Cardiac muscle cell (in vitro differentiated cells and primary cell): ENCODE results near the gene CD19. TPM values are rescaled to one million over a fixed set of nuclear protein-coding genes. Genes with fewer than 3 reads are reported as not detected.
"Not testable (repeated sequence)": the region's sequence is repeated elsewhere in the genome, so short reads cannot be mapped to it uniquely, and the experiment has no call there.

Experiments
- DNase-seq, 2 donors: peaks; one replicate each; pipeline versions ENCODE4 v3.0.0 to v3.0.0-alpha.2; 2010 to 2017; ENCODE audit warnings: low read depth in 1 of 2, low spot score in 1 of 2
- H3K27ac ChIP-seq: fragments of 200-600 bp; sonication (generic); 2 replicates; pipeline ENCODE4 v1.5.1; 2016
- H3K27me3 ChIP-seq: fragments of 200-600 bp; sonication (generic); 2 replicates; pipeline ENCODE4 v1.6.0; 2016; ENCODE audit warnings: control low read depth
- H3K36me3 ChIP-seq: fragments of 200-600 bp; sonication (generic); 2 replicates; pipeline ENCODE4 v1.5.1; 2016; ENCODE audit warnings: control low read depth
- H3K4me1 ChIP-seq: fragments of 200-600 bp; sonication (generic); 2 replicates; pipeline ENCODE4 v1.8.1; 2017; ENCODE audit warnings: low read depth, mild to moderate bottlenecking, mixed run types
- H3K4me3 ChIP-seq: fragments of 200-600 bp; sonication (generic); 2 replicates; pipeline ENCODE4 v1.5.1; 2016; ENCODE audit warnings: mild to moderate bottlenecking
- H3K9me3 ChIP-seq: fragments of 200-600 bp; sonication (generic); 2 replicates; pipeline ENCODE4 v1.5.1; 2017; ENCODE audit warnings: low read depth, mild to moderate bottlenecking, control low read depth
- polyA plus RNA-seq: library from polyadenylated mRNA; unstranded; fragments of >200 nt; fragmentation: Nextera tagmentation; extraction: Ambion mirVana; gene quantifications from 2 replicates; pipeline ENCODE4 v1.2.1, GENCODE V29; 2016
- total RNA-seq: library from RNA; depleted of rRNA; stranded (reverse); fragments of >200 nt; gene quantifications from 2 replicates; pipeline ENCODE4 v1.2.3, GENCODE V29; 2016
- TF ChIP-seq, protein P1 (sequence below): IDR thresholded peaks from 2 replicates; pipeline ENCODE4 v1.5.1; 2012; ENCODE audit warnings: low read depth, mild to moderate bottlenecking, low read length

Gene CD19
- total and polyA plus RNA-seq, 2 experiments from 2014 or later, result 1.1 TPM; not detected in 1

DNA sequence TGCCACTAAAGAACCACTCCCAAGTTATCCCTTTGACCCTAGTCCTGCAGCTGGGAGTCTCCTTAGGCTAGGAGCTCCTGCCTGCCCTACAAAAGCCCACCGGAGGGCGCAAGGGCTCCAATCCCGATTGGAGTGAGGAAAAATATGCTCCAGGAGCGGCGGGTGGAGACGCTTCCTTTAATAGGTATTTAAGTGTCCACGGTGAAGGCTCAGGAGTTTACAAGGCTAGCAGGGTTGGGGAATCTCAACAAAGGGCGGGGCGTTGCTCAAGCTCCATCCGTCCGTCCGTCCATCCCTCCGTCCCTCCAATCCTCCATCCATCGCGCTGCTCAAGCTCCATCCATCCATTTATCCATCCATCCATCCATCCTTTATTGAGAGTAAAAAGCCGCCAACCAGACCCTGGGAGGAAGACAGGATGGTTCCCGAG, 42.3 kb downstream of the CD19 start:
- Histone ChIP-seq H3K27me3 (no peaks in the 10 kb centered on the region), H3K36me3 (no peaks in the 10 kb centered on the region), H3K9me3 (no peaks in the 10 kb centered on the region), H3K27ac (peak overlapping the region; percentile 85), H3K4me1 (no peaks in the 10 kb centered on the region), H3K4me3 (peak overlapping the region; percentile 81)
- DNase-seq, result peak; percentile 79 to 85
- TF ChIP-seq, protein P1, sequence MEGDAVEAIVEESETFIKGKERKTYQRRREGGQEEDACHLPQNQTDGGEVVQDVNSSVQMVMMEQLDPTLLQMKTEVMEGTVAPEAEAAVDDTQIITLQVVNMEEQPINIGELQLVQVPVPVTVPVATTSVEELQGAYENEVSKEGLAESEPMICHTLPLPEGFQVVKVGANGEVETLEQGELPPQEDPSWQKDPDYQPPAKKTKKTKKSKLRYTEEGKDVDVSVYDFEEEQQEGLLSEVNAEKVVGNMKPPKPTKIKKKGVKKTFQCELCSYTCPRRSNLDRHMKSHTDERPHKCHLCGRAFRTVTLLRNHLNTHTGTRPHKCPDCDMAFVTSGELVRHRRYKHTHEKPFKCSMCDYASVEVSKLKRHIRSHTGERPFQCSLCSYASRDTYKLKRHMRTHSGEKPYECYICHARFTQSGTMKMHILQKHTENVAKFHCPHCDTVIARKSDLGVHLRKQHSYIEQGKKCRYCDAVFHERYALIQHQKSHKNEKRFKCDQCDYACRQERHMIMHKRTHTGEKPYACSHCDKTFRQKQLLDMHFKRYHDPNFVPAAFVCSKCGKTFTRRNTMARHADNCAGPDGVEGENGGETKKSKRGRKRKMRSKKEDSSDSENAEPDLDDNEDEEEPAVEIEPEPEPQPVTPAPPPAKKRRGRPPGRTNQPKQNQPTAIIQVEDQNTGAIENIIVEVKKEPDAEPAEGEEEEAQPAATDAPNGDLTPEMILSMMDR, result peak; percentile 88

DNA sequence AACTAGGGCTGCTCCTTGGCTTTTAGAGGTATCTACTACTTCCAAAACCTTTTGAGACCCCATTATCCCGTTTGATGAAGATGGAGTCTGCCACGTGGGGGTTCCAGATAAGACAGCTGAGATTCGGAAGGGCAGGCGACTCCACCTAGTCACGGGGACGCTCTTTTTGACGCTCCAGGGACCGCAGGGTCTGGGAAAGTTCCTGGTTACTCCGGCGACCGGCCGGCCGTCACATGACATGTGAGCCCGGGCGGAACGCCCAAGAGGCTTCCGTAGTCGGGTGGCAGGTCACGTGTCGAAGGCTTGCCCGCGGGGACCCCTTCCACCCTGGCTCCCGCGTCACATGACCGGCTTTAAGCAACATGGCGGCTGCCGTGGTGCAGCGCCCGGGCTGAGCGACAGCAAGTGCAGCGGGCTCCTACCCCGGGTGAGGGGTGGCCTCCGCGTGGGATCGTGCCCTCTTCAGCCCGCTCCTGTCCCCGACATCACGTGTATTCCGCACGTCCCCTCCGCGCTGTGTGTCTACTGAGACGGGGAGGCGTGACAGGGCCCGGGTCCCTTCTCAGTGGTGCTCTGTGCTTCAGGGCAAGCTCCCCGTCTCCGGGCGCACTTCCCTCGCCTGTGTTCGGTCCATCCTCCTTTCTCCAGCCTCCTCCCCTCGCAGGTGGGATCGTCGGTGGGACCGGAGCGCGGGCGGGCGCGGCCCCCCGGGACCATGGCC, 42.8 kb downstream of the CD19 start, which contains the start of gene SPNS1:
Gene SPNS1 (plus strand): TSS at position 342 of the 721 bp plus-strand sequence. CDS start 374 bp downstream, at position 716.
- Histone ChIP-seq H3K27me3 (no peaks in the 10 kb centered on the region), H3K36me3 (no peaks in the 10 kb centered on the region), H3K4me1 (no peaks in the 10 kb centered on the region), H3K9me3 (no peaks in the 10 kb centered on the region), H3K27ac (peak within 1 kb of the TSS; percentile 85), H3K4me3 (peak within 1 kb of the TSS; percentile 81)
- DNase-seq, result peak; percentile 98 to 99
- TF ChIP-seq, protein P1, result no peak

DNA sequence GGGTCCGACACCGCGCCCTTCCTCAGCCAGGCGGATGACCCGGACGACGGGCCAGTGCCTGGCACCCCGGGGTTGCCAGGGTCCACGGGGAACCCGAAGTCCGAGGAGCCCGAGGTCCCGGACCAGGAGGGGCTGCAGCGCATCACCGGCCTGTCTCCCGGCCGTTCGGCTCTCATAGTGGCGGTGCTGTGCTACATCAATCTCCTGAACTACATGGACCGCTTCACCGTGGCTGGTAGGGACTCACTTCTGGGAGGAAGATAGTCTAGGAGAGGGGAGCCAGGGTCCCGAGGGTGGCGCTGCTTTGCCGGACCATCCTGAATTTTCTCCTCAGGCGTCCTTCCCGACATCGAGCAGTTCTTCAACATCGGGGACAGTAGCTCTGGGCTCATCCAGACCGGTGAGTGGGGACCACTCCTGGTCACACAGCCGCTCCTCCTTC, 43.4 kb downstream of the CD19 start:
- H3K27me3 ChIP-seq, result no peaks in the 10 kb centered on the region
- TF ChIP-seq, protein P1, result no peak
- H3K27ac ChIP-seq, result peak overlapping the region; percentile 68
- H3K36me3 ChIP-seq, result no peaks in the 10 kb centered on the region
- H3K4me3 ChIP-seq, result peak overlapping the region; percentile 81
- no peaks in the 10 kb centered on the region for H3K4me1 ChIP-seq
- no peaks in the 10 kb centered on the region for H3K9me3 ChIP-seq
- DNase-seq, result peak in 1 of 2 donors; percentile 2

DNA sequence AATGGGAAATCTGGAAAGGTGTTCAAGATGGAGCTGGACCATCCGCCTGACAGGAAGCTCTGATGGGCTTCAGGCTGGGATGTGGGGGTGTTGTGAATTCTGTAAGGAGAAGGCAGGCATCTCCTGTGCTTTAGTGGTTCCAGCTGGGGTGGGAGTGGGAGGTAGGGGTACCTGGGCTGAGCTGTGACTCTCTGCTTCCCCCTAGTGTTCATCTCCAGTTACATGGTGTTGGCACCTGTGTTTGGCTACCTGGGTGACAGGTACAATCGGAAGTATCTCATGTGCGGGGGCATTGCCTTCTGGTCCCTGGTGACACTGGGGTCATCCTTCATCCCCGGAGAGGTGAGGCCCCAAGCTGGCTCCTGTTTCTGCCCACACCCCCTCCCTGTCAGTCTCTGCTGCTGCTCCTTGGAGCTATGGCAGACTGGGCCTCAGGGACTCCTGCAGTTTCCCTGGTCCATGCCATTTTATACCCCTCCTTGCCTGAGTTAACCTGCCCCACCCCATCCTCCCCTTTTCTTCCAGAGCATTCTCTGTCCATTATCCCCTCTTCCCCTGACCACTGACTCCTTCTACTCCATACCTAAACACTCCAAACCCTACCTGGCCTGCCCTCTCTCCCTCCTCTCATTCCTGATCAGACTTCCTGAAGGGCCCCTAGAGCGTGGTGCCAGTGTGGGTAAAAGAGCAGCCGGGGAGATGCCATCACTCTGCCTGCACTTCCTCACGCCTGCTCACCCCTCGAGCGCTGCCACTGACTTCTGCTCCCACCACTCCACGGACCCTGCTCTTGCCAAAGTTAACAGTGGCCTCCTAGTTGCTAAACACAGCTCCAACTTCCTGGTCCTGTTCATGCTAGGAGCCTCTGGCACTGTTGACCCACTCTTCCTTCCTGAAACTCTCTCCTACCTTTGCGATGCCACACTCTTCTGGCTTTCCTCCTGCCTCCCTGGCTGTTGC, 46.2 kb downstream of the CD19 start:
- Histone ChIP-seq H3K4me3 (no peak overlapping the region), H3K27ac (no peak overlapping the region), H3K27me3 (no peaks in the 10 kb centered on the region), H3K4me1 (no peaks in the 10 kb centered on the region), H3K36me3 (peaks cover 3% of the 10 kb centered on the region), H3K9me3 (no peaks in the 10 kb centered on the region)
- TF ChIP-seq, protein P1, result peak; percentile 34
- peak in 1 of 2 donors; percentile 30 for DNase-seq

DNA sequence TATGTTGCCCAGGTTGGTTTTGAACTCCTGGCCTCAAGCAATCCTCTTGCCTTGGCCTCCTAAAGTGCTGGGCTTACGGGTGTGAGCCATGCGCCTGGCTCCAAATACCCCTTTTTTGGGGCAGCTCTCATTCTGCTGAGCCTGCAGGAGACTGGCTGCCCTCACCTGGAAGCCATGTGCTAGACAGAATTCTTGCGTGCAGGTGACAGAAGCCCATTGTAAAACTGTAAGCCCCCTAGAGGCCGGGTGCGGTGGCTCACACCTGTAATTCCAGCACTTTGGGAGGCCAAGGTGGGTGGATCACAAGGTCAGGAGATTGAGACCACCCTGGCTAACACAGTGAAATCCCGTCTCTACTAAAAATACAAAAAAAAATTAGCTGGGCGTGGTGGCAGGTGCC, 48.6 kb downstream of the CD19 start:
- not testable (repeated sequence) for H3K27me3 ChIP-seq

More for the DNA sequence above, 48.6 kb downstream of the CD19 start:
- not testable (repeated sequence) for H3K4me3 ChIP-seq, DNase-seq, H3K36me3 ChIP-seq, H3K4me1 ChIP-seq, H3K9me3 ChIP-seq, H3K27ac ChIP-seq
